WI38 (cell line): ENCODE measurements around the gene ABCA7.
A peak's percentile ranks its signal among the peaks of the same experiment; 100 is the strongest.

Source experiments
- H3K4me3 ChIP-seq: 2 replicates; pipeline ENCODE4 v1.5.1; 2011; ENCODE audit warnings: low read depth, mild to moderate bottlenecking, control low read depth, low read length
- CTCF ChIP-seq: IDR thresholded peaks from 2 replicates; pipeline ENCODE4 v1.5.1; 2012; ENCODE audit warnings: low read depth, mild to moderate bottlenecking, control low read depth, low read length

ABCA7 gene

GRCh38 chr19:1038978-1039645 lies 795 bp upstream of the ABCA7 start:
- TF ChIP-seq CTCF: no peak
- no peak overlapping the region for H3K4me3 ChIP-seq

GRCh38 chr19:1040476-1041271 lies 767 bp downstream of the ABCA7 start:
- peak overlapping the region; percentile 52 for H3K4me3 ChIP-seq
- TF ChIP-seq CTCF: no peak

- no peak for TF ChIP-seq CTCF
- H3K4me3 ChIP-seq: peak overlapping the region; percentile 40
Observed at GRCh38 chr19:1041272-1041834, 1.4 kb downstream of the ABCA7 start.

GRCh38 chr19:1041835-1042685 lies 2.2 kb downstream of the ABCA7 start:
- no peak overlapping the region for H3K4me3 ChIP-seq
- no peak for TF ChIP-seq CTCF

GRCh38 chr19:1042689-1043511 lies 3.0 kb downstream of the ABCA7 start:
- no peak overlapping the region for H3K4me3 ChIP-seq
- no peak for TF ChIP-seq CTCF

GRCh38 chr19:1045247-1045603 lies 5.3 kb downstream of the ABCA7 start:
- H3K4me3 ChIP-seq: no peak overlapping the region
- TF ChIP-seq CTCF: no peak
